Activated naive CD4-positive, alpha-beta T cell treated with anti-CD3 and anti-CD28 coated beads, Interleukin-2, amount 10 ng/mL, durations not matched to agents 7 days and 5 days (primary cell): Measurements from ENCODE around the gene CFH.
A peak's percentile ranks its signal among the peaks of the same experiment; 100 is the strongest.

Experiments
- CTCF ChIA-PET: fragments of 350-600 bp; sonication (Branson Sonifier 250); formaldehyde crosslinking; loops from one replicate; lab custom pipeline; 2021; ENCODE audit warnings: antibody characterized with exemption; lab: Charles Lee
- DNase-seq: peaks from one replicate; pipeline ENCODE4 v3.0.0-alpha.2; 2020
- H3K27ac Mint-ChIP-seq: one replicate; pipeline ENCODE4 v1.8.0; 2021; ENCODE audit warnings: mild to moderate bottlenecking, moderate library complexity, mixed read lengths
- H3K27me3 Mint-ChIP-seq: one replicate; pipeline ENCODE4 v1.8.0; 2021; ENCODE audit warnings: mild to moderate bottlenecking, mixed read lengths
- H3K36me3 Mint-ChIP-seq: one replicate; pipeline ENCODE4 v1.8.0; 2021; ENCODE audit warnings: mixed read lengths
- H3K4me1 Mint-ChIP-seq: one replicate; pipeline ENCODE4 v1.8.0; 2021; ENCODE audit warnings: mixed read lengths
- H3K4me3 Mint-ChIP-seq: one replicate; pipeline ENCODE4 v1.8.0; 2021; ENCODE audit warnings: mild to moderate bottlenecking, moderate library complexity, mixed read lengths
- H3K9me3 Mint-ChIP-seq: one replicate; pipeline ENCODE4 v1.8.0; 2021; ENCODE audit warnings: mixed read lengths

The CFH gene

DNA sequence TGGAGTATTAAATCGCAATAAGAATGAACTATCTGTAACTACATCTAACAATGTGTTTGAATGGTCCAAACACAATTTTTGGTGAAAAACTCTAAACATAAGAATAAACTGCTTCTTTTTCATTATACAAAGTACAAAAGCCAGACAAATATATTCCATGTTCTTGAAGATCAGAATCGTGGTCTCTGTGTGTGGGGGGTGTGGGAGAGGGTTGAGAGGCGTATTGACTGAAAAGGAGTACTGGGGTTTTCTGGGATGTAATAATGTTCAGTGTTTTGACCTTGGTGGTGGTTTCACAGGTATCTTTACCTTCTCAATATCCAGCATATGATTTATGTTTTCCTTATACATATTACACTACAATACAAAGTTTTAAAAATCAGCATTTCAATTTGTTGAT is 764 bp upstream of the CFH start:
- CTCF ChIA-PET: no interaction called here
- H3K4me3 Mint-ChIP-seq: peak overlapping the region; percentile 5
- no peaks in the 10 kb centered on the region for H3K36me3 Mint-ChIP-seq

DNA sequence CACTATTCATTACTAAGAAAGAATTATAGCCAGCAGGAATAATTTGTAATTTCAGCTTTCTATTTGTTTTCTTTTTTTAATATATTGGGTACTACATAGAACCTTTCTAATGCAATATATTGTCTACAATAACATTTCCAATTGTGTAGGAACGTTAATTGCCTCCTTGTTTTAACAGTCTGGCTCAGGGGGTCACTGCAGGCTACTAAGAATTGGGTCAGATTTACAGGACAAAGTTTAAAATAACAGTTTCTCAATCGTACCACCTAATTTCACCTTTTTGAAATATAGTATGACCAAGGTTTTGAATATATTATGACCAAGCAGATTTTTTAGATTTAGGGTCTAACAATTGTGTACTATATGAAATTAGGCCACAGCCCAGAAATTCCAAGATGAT is 2.4 kb downstream of the CFH start:
- CTCF ChIA-PET: no interaction called here
- H3K27me3 Mint-ChIP-seq: no peaks in the 10 kb centered on the region
- H3K4me3 Mint-ChIP-seq: no peak overlapping the region
- DNase-seq: no peak
- H3K4me1 Mint-ChIP-seq: peaks cover 17% of the 10 kb centered on the region
- no peak overlapping the region for H3K27ac Mint-ChIP-seq
- H3K9me3 Mint-ChIP-seq: no peaks in the 10 kb centered on the region
- no peaks in the 10 kb centered on the region for H3K36me3 Mint-ChIP-seq

More for the DNA sequence above, 764 bp upstream of the CFH start:
- Mint-ChIP-seq H3K4me1 (peaks cover 17% of the 10 kb centered on the region), H3K9me3 (no peaks in the 10 kb centered on the region), H3K27me3 (no peaks in the 10 kb centered on the region), H3K27ac (no peak overlapping the region)
- DNase-seq: no peak

DNA sequence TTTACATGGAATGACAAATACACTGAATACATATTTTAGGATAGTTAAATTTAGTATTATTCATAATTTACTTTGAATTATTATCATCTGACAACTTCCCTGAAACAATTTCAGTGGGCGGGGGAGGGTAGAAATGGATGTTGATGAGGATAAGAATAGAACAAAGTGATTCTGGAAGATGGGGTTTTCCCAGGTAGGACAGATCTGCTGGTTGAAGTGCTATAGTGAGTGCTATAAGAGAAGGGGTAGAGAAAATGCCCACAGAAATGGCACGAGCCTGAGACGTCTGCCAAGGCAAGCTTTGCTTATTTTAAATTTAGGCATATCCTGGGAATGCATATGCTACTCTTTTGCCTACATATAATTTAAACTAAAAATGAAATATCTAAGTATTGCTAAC is 3.2 kb downstream of the CFH start:
- no peak for DNase-seq
- H3K27ac Mint-ChIP-seq: no peak overlapping the region
- H3K4me3 Mint-ChIP-seq: no peak overlapping the region
- CTCF ChIA-PET: interaction anchor here (1.9 kb wide), 1 partner anchor 507 kb away, joined by 8 read pairs; no protein-coding TSS in a partner anchor
- H3K36me3 Mint-ChIP-seq: no peaks in the 10 kb centered on the region
- H3K9me3 Mint-ChIP-seq: no peaks in the 10 kb centered on the region
- H3K27me3 Mint-ChIP-seq: no peaks in the 10 kb centered on the region
- peaks cover 17% of the 10 kb centered on the region for H3K4me1 Mint-ChIP-seq

DNA sequence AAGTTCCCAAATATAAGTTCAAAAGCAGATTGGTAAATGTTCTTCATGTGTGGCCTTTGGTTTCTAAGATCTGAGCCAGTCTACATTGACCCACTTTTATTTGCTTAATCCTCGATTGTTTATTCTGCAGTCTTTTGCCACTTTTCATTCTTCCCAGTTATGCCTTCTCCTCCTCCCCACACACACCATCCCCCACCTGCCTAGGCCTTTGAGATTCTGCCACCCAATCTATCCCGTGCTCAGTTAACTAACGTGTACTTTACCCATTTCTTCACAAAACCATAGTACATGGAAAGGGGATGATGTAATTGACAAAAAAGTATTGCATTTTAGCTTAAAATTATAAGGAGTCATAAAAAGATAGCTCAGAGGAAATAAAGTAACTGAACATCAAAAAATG is 3.7 kb downstream of the CFH start:
- H3K27ac Mint-ChIP-seq: no peak overlapping the region
- no peak overlapping the region for H3K4me3 Mint-ChIP-seq
- H3K4me1 Mint-ChIP-seq: peaks cover 14% of the 10 kb centered on the region
- CTCF ChIA-PET: interaction anchor here (1.9 kb wide), 1 partner anchor 507 kb away, joined by 8 read pairs; no protein-coding TSS in a partner anchor
- H3K27me3 Mint-ChIP-seq: no peaks in the 10 kb centered on the region
- no peaks in the 10 kb centered on the region for H3K36me3 Mint-ChIP-seq
- no peak for DNase-seq
- H3K9me3 Mint-ChIP-seq: no peaks in the 10 kb centered on the region

DNA sequence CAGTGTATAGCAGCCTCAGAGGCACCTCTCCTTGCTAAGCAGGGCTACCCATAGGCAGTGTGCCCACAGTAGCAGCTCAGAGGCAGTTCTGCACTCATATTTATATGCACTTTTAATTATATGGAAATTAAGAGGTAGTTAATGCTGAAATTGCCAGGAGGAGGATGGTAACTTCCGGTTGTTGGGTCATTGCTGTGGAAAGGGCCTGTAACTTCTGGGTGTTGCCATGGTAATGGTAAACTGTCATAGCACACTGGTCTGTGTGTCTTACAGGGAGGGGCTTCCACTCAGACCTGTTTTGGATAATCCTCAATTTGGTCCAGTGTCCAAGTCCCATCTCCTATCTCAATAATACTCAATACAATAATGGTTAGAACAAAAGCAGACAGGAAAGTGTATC is 7.6 kb downstream of the CFH start:
- DNase-seq: no peak
- Mint-ChIP-seq H3K9me3 (no peaks in the 10 kb centered on the region), H3K4me3 (no peak overlapping the region), H3K27ac (no peak overlapping the region), H3K27me3 (no peaks in the 10 kb centered on the region), H3K36me3 (no peaks in the 10 kb centered on the region), H3K4me1 (no peaks in the 10 kb centered on the region)
- CTCF ChIA-PET: no interaction called here

DNA sequence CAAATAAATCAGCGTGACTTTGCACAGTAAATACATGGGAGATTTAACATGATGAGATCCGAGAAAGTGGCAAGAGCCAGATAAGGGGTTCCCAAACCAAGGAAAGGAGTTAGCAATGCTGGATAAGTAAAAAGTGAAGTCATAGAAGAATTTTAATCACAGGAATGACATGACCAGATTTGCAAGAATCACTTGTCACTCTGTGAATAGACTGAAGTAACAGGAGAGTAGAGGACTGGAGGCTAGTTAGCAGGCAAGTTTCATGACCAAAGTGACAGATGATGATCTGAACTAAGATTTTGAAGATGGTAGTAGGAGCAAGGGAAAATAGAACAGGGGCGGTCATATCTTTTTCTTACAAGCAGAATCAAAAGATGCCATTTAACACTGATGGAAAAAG is 8.4 kb downstream of the CFH start:
- DNase-seq: no peak
- Mint-ChIP-seq H3K27me3 (no peaks in the 10 kb centered on the region), H3K27ac (no peak overlapping the region), H3K4me3 (no peak overlapping the region), H3K4me1 (no peaks in the 10 kb centered on the region), H3K36me3 (no peaks in the 10 kb centered on the region), H3K9me3 (no peaks in the 10 kb centered on the region)
- CTCF ChIA-PET: interaction anchor here (0.6 to 3.8 kb wide), 2 partner anchors 14 to 511 kb away, joined by 3 to 18 read pairs; no protein-coding TSS in a partner anchor

DNA sequence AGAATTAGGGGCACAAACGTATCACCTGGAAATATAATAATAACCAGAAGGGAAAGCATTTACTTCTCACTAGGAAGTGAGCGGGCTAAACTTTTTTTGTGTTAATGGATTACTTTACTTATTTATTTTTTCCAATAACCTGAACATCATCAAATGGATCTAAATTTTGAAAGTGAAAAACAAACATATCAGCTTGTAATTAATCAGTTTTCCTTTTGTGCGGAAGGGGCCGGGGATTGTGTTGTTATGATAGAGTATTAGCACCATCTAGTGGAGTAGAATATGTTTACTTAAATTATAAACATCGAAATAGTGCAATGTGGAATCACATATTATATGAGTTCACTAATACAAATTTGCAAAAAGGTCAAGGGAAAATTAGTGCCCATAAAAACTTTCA is 9.0 kb downstream of the CFH start:
- Mint-ChIP-seq H3K4me3 (no peak overlapping the region), H3K27me3 (no peaks in the 10 kb centered on the region), H3K27ac (no peak overlapping the region), H3K36me3 (no peaks in the 10 kb centered on the region), H3K9me3 (no peaks in the 10 kb centered on the region), H3K4me1 (no peaks in the 10 kb centered on the region)
- CTCF ChIA-PET: interaction anchor here (0.6 to 3.8 kb wide), 2 partner anchors 15 to 512 kb away, joined by 3 to 18 read pairs; no protein-coding TSS in a partner anchor
- DNase-seq: no peak

DNA sequence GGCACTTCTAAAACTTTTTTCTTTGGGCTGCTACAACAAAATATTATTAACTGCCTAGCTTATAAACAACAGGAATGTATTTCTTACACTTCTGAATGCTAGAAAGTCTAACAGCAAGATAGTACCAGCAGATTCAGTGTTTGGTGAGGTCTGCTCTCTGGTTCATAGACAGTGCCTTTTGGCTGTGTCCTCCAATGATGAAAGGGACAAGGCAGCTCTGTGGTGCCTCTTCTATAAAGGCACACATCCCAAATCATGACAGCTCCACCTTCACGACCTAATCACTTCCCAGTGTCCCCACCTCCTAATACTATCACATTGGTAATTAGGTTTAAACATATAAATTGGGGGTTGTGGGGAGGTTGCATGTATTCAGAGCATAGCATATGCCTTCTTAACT is 9.5 kb downstream of the CFH start:
- H3K4me3 Mint-ChIP-seq: no peak overlapping the region
- H3K27me3 Mint-ChIP-seq: no peaks in the 10 kb centered on the region

DNA sequence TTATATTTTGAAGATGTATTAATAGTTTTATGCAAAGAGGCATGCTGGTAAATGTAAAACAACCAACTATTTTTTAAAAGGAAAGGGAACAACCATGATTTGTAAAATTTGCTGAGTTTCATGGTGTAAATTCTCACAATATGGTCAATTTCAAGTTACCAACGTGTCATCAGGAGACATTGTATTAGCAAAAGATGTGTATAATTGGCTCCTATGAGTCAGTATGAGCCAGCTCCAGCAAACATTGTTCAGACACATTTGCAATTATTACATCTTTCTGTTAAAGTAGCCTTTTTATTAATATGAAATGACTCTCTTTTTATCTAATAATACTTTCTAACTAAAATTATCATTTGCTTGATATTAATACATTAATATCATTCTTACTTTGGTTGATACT is 15.3 kb downstream of the CFH start:
- H3K9me3 Mint-ChIP-seq: no peaks in the 10 kb centered on the region
- H3K4me3 Mint-ChIP-seq: no peak overlapping the region
- no peaks in the 10 kb centered on the region for H3K36me3 Mint-ChIP-seq
- DNase-seq: no peak
- no peaks in the 10 kb centered on the region for H3K27me3 Mint-ChIP-seq
- no peaks in the 10 kb centered on the region for H3K4me1 Mint-ChIP-seq
- no peak overlapping the region for H3K27ac Mint-ChIP-seq
- CTCF ChIA-PET: no interaction called here

More for the DNA sequence above, 9.5 kb downstream of the CFH start:
- Mint-ChIP-seq H3K9me3 (no peaks in the 10 kb centered on the region), H3K4me1 (no peaks in the 10 kb centered on the region), H3K27ac (no peak overlapping the region), H3K36me3 (no peaks in the 10 kb centered on the region)
- no peak for DNase-seq
- CTCF ChIA-PET: interaction anchor here (1.3 to 3.8 kb wide), 2 partner anchors 306 to 512 kb away, joined by 5 to 18 read pairs; no protein-coding TSS in a partner anchor

DNA sequence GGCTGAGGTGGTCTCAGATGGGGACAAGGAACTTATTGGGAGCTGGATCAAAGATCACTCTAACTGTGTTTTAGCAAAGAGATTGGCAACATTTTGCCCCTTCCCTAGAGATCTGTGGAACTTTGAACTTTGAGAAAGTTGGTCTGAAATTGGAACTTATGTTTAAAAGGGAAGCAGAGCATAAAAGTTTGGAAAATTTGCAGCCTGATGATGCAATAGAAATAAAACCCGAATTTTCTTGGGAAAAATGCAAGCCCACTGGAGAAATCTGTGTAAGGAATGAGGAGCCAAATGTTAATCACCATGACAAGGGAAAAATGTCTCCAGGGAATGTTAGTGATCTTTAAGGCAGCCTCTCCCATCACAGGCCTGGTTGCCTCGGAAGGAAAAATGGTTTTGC is 17.2 kb downstream of the CFH start:
- Mint-ChIP-seq H3K27ac (no peak overlapping the region), H3K27me3 (no peaks in the 10 kb centered on the region), H3K4me3 (no peak overlapping the region), H3K36me3 (no peaks in the 10 kb centered on the region), H3K4me1 (no peaks in the 10 kb centered on the region), H3K9me3 (no peaks in the 10 kb centered on the region)
- DNase-seq: no peak
- CTCF ChIA-PET: no interaction called here

DNA sequence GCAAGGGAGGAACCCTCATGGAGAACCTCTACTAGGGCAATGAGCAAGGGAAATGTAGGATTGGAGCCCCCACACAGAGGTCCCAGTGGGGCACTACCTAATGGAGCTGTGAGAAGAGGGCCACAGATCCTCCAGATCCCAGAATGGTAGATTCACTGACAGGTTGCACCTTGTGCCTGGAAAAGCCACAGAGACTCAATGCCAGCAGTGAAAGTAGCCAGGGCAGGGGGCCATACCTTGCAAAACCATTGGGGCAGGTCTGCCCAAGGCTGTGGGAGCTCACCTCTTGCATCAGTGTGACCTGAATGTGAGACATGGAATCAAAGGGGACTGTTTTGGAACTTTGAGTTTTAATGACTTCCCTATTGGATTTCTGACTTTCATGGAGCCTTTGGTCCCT is 17.9 kb downstream of the CFH start:
- no peak for DNase-seq
- Mint-ChIP-seq H3K27me3 (no peaks in the 10 kb centered on the region), H3K27ac (no peak overlapping the region), H3K36me3 (no peaks in the 10 kb centered on the region), H3K9me3 (no peaks in the 10 kb centered on the region), H3K4me3 (no peak overlapping the region), H3K4me1 (no peaks in the 10 kb centered on the region)
- CTCF ChIA-PET: no interaction called here

DNA sequence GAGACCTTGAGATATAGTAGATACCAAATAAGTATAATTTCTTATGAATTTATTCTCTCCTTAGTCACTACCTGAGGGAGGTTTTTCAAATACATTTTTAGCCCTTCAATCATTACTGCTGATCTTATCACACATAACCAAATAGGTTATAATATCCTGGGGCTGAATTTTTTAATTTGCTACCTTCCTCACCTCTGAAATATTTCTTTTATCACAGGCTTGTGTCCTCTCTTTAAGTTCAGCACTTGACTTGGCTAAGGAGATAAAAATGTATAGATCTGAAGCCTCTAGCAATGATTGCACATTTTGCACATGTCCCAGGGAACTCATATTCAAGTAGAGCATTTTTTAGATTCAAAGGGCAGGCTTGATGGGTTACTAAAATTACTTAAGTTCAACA is 23.1 kb downstream of the CFH start:
- DNase-seq: no peak
- Mint-ChIP-seq H3K4me1 (no peaks in the 10 kb centered on the region), H3K27me3 (no peaks in the 10 kb centered on the region), H3K4me3 (no peak overlapping the region), H3K9me3 (no peaks in the 10 kb centered on the region), H3K36me3 (no peaks in the 10 kb centered on the region), H3K27ac (no peak overlapping the region)
- CTCF ChIA-PET: no interaction called here

DNA sequence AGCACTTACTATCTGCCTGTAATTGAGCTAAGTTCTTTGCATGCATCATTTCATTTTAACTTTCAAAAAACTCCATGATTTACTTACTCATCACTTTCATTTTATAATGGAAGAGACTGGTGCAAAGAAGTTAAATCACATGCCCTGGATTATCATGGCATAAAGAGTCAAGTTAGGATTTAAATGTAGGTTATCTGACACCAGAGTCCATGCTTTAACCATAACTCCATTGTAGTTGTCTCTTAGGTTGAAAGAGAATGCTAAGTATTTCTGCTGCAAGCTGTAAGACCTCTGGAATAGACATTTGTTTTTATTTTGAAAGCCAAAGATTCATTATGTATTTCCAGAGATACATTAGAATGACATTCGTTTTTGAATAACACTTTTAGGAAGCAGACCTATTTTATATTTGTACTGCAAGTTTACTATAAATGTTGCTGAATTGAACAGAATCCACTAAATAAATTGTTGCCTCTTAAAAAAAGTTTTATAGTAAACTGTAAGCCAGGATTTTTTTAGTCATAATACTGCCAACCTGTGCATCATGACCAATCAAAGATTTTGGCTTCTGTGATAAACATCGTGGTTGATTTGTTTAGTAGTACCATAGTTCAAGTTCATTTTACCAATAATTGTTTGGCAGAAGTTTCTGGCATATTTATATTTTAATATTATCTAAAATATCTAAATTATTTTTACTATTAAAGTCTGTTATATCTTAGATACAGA is 26.1 kb downstream of the CFH start:
- CTCF ChIA-PET: no interaction called here
- Mint-ChIP-seq H3K27me3 (no peaks in the 10 kb centered on the region), H3K4me3 (no peak overlapping the region), H3K9me3 (no peaks in the 10 kb centered on the region), H3K27ac (no peak overlapping the region), H3K4me1 (no peaks in the 10 kb centered on the region), H3K36me3 (no peaks in the 10 kb centered on the region)
- no peak for DNase-seq

DNA sequence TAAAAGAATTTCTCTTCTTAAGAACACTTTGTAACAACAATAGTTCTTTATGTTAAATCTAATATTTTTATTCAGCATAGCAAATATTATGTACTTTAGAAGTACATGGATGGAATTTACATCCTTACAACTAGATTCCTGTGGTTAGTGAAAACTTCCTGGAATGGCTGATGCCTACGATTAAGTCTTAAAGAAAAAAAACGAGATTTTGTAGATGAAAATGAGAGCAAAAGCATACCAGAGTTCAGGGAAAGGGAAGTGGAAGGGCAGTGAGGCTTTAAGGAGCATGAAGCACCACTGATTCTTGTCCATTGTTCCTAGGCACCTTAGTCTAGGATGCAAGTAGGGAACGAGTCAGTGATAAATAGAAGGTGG is 26.7 kb downstream of the CFH start:
- H3K36me3 Mint-ChIP-seq: no peaks in the 10 kb centered on the region
- H3K4me3 Mint-ChIP-seq: no peak overlapping the region
- no peaks in the 10 kb centered on the region for H3K4me1 Mint-ChIP-seq
- no peak for DNase-seq
- no peak overlapping the region for H3K27ac Mint-ChIP-seq
- no peaks in the 10 kb centered on the region for H3K9me3 Mint-ChIP-seq
- CTCF ChIA-PET: no interaction called here
- H3K27me3 Mint-ChIP-seq: no peaks in the 10 kb centered on the region

DNA sequence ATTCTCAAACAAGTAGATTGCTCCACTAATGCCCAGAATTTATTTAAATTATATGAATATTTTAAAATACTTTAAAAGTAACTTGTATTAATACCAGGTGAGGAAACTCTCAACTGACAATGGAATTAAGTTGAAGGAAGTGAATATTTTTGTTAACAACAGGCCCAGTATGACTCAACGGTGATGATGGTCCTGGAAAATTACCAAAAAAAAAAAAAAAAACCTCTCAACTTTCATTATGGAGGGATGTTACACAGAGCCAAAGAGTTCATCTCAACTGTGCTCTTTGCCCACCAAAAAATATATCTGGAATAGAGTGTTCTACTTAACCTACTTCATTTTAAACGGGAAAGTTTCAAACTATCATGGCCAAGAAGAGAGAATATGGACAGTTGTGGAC is 28.3 kb downstream of the CFH start:
- Mint-ChIP-seq H3K27me3 (no peaks in the 10 kb centered on the region), H3K36me3 (no peaks in the 10 kb centered on the region), H3K4me3 (no peak overlapping the region), H3K4me1 (no peaks in the 10 kb centered on the region), H3K9me3 (no peaks in the 10 kb centered on the region), H3K27ac (no peak overlapping the region)
- no peak for DNase-seq
- CTCF ChIA-PET: no interaction called here
